HepG2 (cell line): ENCODE data around the gene COL8A1. TPM values are rescaled to one million over a fixed set of nuclear protein-coding genes. Genes with fewer than 3 reads are reported as not detected.

ENCODE experiments used
- CSRNP2 ChIP-seq: sonication (generic); formaldehyde crosslinking; conservative IDR thresholded peaks from 2 replicates; pipeline ENCODE4 v1.8.0; 2022; ENCODE audit warnings: low read depth, missing genetic modification reagents
- MAZ ChIP-seq, 2 experiments: sonication (generic) in 1 of 2; formaldehyde crosslinking in 1 of 2; IDR thresholded peaks; 2 replicates each; pipeline versions ENCODE4 v1.5.0 to v1.6.1; 2012 to 2020; ENCODE audit warnings: low read depth in 2 of 2, mild to moderate bottlenecking in 2 of 2, borderline replicate concordance in 1 of 2, improper control_type of control experiment in 1 of 2, low read length in 1 of 2, missing genetic modification reagents in 1 of 2, moderate library complexity in 1 of 2
- NAIF1 ChIP-seq: sonication (generic); formaldehyde crosslinking; IDR thresholded peaks from 2 replicates; pipeline ENCODE4 v1.5.0; 2020; ENCODE audit warnings: mild to moderate bottlenecking, missing genetic modification reagents, borderline replicate concordance
- NFAT5 ChIP-seq: sonication (generic); formaldehyde crosslinking; IDR thresholded peaks from 2 replicates; pipeline ENCODE4 v1.4.0; 2020; ENCODE audit warnings: missing genetic modification reagents
- SP1 ChIP-seq, 2 experiments: fragments of 450-650 bp in 1 of 2; sonication (generic) in 1 of 2; formaldehyde crosslinking in 1 of 2; IDR thresholded peaks; 2 replicates each; pipeline versions ENCODE4 v1.4.0 to v1.6.1; 2016 to 2020; ENCODE audit warnings: missing genetic modification reagents in 1 of 2
- TFDP2 ChIP-seq: sonication (generic); formaldehyde crosslinking; IDR thresholded peaks from 2 replicates; pipeline ENCODE4 v1.4.0; 2020; ENCODE audit warnings: missing genetic modification reagents
- ZHX2 ChIP-seq, 2 experiments: sonication (generic) in 1 of 2; formaldehyde crosslinking in 1 of 2; IDR thresholded peaks; 2 replicates each; pipeline versions ENCODE4 v1.6.1 to v1.9.0; 2014 to 2022; ENCODE audit warnings: antibody characterized with exemption in 1 of 2, borderline replicate concordance in 1 of 2, inconsistent platforms in 1 of 2, low read depth in 1 of 2, missing genetic modification reagents in 1 of 2
- ZNF562 ChIP-seq: sonication (generic); formaldehyde crosslinking; IDR thresholded peaks from 2 replicates; pipeline ENCODE4 v1.8.0; 2022; ENCODE audit warnings: missing genetic modification reagents, borderline replicate concordance
- polyA plus RNA-seq, 8 experiments: library from polyadenylated mRNA; depleted of rRNA in 3 of 8; stranded (reverse) in 7 of 8; unstranded in 1 of 8; fragments of >200 nt; fragmentation: Illumina TruSeq in 4 of 8; extraction: Trizol in 4 of 8; gene quantifications; 2 replicates each; pipeline versions ENCODE4 v1.2.1 to v1.2.3, GENCODE V29; 2011 to 2016; ENCODE audit warnings: low read depth in 4 of 8, missing spikeins in 1 of 8, mixed read lengths in 1 of 8; ENCODE audit not compliant: insufficient read depth in 1 of 8
- total RNA-seq, 5 experiments: library from RNA; depleted of rRNA; stranded (reverse); fragments of >200 nt; fragmentation: Illumina TruSeq; extraction: Trizol; gene quantifications; 2 replicates each; pipeline ENCODE4 v1.2.3, GENCODE V29; 2016; ENCODE audit warnings: low read depth in 1 of 5

COL8A1 gene
- total and polyA plus RNA-seq, 2 of the 13 experiments (the other 11 are each of a cell fraction or from before 2014, with no cell fraction given) = not detected

GRCh38 chr3:99765042-99765942, 126.9 kb downstream of the COL8A1 start (continued):
- TF ChIP-seq NFAT5 (CRISPR knock-in tag) (no peak), NAIF1 (CRISPR knock-in tag) (no peak), SP1 (IDR thresholded peaks at IDR 0.05) (no peak), SP1 (CRISPR knock-in tag; IDR thresholded peaks at IDR 0.05) (no peak), MAZ (IDR thresholded peaks at IDR 0.05; ENCODE audit: borderline replicate concordance, low read depth, low read length) (no peak), MAZ (CRISPR knock-in tag; IDR thresholded peaks at IDR 0.05; ENCODE audit: low read depth) (no peak), ZNF562 (CRISPR knock-in tag) (no peak), ZHX2 (IDR thresholded peaks at IDR 0.05; ENCODE audit: low read depth) (no peak), ZHX2 (CRISPR knock-in tag; IDR thresholded peaks at IDR 0.05; ENCODE audit: borderline replicate concordance) (no peak), CSRNP2 (no peak), TFDP2 (CRISPR knock-in tag) (no peak)
